ENCODE results near the gene SAMD4A.

- TF ChIP-seq, protein P1, sequence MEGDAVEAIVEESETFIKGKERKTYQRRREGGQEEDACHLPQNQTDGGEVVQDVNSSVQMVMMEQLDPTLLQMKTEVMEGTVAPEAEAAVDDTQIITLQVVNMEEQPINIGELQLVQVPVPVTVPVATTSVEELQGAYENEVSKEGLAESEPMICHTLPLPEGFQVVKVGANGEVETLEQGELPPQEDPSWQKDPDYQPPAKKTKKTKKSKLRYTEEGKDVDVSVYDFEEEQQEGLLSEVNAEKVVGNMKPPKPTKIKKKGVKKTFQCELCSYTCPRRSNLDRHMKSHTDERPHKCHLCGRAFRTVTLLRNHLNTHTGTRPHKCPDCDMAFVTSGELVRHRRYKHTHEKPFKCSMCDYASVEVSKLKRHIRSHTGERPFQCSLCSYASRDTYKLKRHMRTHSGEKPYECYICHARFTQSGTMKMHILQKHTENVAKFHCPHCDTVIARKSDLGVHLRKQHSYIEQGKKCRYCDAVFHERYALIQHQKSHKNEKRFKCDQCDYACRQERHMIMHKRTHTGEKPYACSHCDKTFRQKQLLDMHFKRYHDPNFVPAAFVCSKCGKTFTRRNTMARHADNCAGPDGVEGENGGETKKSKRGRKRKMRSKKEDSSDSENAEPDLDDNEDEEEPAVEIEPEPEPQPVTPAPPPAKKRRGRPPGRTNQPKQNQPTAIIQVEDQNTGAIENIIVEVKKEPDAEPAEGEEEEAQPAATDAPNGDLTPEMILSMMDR (IDR thresholded peaks at IDR 0.05): no peak
- TF ChIP-seq POLR2A (IDR thresholded peaks at IDR 0.05): no peak
Observed at GRCh38 chr14:54627540-54628363, 60.8 kb downstream of the SAMD4A start.

Data from lower leg skin (tissue), 3 donors.